GM19239 (cell line): ENCODE results near the gene TNK2.
"Not testable (repeated sequence)": the region's sequence is repeated elsewhere in the genome, so short reads cannot be mapped to it uniquely, and the experiment has no call there.

Experiments
- DNase-seq: peaks from one replicate; pipeline ENCODE4 v3.0.0; 2011; ENCODE audit warnings: low spot score; ENCODE audit not compliant: insufficient read length
- FAIRE-seq: peaks from 2 replicates; lab custom pipeline; 2011; peaks lifted over from hg19 to GRCh38; lab: Jason Lieb, UNC

Gene TNK2

GRCh38 chr3:195907934-195908693 lies at the start of gene TNK2:
Gene TNK2, minus strand, starts transcription at chr3:195908551. Its CDS starts 19,963 bp downstream, at chr3:195888588.
- FAIRE-seq: peak; percentile 93
- peak; percentile 43 for DNase-seq

- FAIRE-seq (no peak), DNase-seq (no peak)
These were observed 48.2 kb upstream of the TNK2 start for GRCh38 chr3:195956577-195956976.

- DNase-seq, FAIRE-seq: not testable (repeated sequence)
These were observed 47.1 kb upstream of the TNK2 start for GRCh38 chr3:195955416-195955841.

GRCh38 chr3:195954752-195955119 lies 46.4 kb upstream of the TNK2 start:
- FAIRE-seq, DNase-seq: not testable (repeated sequence)

GRCh38 chr3:195954052-195954751 lies 45.9 kb upstream of the TNK2 start:
- DNase-seq: peak; percentile 80
- not testable (repeated sequence) for FAIRE-seq

GRCh38 chr3:195952590-195952989 lies 44.2 kb upstream of the TNK2 start:
- not testable (repeated sequence) for FAIRE-seq, DNase-seq

- FAIRE-seq, DNase-seq: not testable (repeated sequence)
These were observed 43.3 kb upstream of the TNK2 start for GRCh38 chr3:195951443-195952177.

- not testable (repeated sequence) for DNase-seq, FAIRE-seq
These were observed 42.4 kb upstream of the TNK2 start for GRCh38 chr3:195950731-195951130.

GRCh38 chr3:195950164-195950563 lies 41.8 kb upstream of the TNK2 start:
- not testable (repeated sequence) for DNase-seq, FAIRE-seq

GRCh38 chr3:195946910-195947699 lies 38.8 kb upstream of the TNK2 start:
- not testable (repeated sequence) for DNase-seq

GRCh38 chr3:195941265-195941815 lies 33.0 kb upstream of the TNK2 start:
- not testable (repeated sequence) for FAIRE-seq

More at GRCh38 chr3:195946910-195947699, 38.8 kb upstream of the TNK2 start:
- not testable (repeated sequence) for FAIRE-seq

GRCh38 chr3:195940806-195941205 lies 32.5 kb upstream of the TNK2 start:
- not testable (repeated sequence) for DNase-seq, FAIRE-seq

More at GRCh38 chr3:195941265-195941815, 33.0 kb upstream of the TNK2 start:
- not testable (repeated sequence) for DNase-seq

- not testable (repeated sequence) for FAIRE-seq
These were observed 31.4 kb upstream of the TNK2 start for GRCh38 chr3:195939526-195940470.

GRCh38 chr3:195933044-195933430 lies 24.7 kb upstream of the TNK2 start:
- not testable (repeated sequence) for FAIRE-seq, DNase-seq

More at GRCh38 chr3:195939526-195940470, 31.4 kb upstream of the TNK2 start:
- DNase-seq: not testable (repeated sequence)

- no peak for DNase-seq
- no peak for FAIRE-seq
These were observed 24.2 kb upstream of the TNK2 start for GRCh38 chr3:195932418-195933043.

GRCh38 chr3:195931582-195932273 lies 23.4 kb upstream of the TNK2 start:
- DNase-seq (no peak), FAIRE-seq (no peak)

- DNase-seq (no peak), FAIRE-seq (no peak)
These were observed 21.1 kb upstream of the TNK2 start for GRCh38 chr3:195929452-195929851.
